ENCODE data around the gene MALAT1.
"Not testable (repeated sequence)": the region's sequence is repeated elsewhere in the genome, so short reads cannot be mapped to it uniquely, and the experiment has no call there.

MALAT1 gene

DNA sequence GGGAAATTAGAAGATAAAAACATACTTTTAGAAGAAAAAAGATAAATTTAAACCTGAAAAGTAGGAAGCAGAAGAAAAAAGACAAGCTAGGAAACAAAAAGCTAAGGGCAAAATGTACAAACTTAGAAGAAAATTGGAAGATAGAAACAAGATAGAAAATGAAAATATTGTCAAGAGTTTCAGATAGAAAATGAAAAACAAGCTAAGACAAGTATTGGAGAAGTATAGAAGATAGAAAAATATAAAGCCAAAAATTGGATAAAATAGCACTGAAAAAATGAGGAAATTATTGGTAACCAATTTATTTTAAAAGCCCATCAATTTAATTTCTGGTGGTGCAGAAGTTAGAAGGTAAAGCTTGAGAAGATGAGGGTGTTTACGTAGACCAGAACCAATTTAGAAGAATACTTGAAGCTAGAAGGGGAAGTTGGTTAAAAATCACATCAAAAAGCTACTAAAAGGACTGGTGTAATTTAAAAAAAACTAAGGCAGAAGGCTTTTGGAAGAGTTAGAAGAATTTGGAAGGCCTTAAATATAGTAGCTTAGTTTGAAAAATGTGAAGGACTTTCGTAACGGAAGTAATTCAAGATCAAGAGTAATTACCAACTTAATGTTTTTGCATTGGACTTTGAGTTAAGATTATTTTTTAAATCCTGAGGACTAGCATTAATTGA, 1.0 kb downstream of the MALAT1 start:
- no peak for DNase-seq

DNA sequence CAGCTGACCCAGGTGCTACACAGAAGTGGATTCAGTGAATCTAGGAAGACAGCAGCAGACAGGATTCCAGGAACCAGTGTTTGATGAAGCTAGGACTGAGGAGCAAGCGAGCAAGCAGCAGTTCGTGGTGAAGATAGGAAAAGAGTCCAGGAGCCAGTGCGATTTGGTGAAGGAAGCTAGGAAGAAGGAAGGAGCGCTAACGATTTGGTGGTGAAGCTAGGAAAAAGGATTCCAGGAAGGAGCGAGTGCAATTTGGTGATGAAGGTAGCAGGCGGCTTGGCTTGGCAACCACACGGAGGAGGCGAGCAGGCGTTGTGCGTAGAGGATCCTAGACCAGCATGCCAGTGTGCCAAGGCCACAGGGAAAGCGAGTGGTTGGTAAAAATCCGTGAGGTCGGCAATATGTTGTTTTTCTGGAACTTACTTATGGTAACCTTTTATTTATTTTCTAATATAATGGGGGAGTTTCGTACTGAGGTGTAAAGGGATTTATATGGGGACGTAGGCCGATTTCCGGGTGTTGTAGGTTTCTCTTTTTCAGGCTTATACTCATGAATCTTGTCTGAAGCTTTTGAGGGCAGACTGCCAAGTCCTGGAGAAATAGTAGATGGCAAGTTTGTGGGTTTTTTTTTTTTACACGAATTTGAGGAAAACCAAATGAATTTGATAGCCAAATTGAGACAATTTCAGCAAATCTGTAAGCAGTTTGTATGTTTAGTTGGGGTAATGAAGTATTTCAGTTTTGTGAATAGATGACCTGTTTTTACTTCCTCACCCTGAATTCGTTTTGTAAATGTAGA, 1.7 kb downstream of the MALAT1 start:
- DNase-seq, result no peak

GRCh38 chr11:65501186-65501471, 2.3 kb downstream of the MALAT1 start:
- no peak for DNase-seq

DNA sequence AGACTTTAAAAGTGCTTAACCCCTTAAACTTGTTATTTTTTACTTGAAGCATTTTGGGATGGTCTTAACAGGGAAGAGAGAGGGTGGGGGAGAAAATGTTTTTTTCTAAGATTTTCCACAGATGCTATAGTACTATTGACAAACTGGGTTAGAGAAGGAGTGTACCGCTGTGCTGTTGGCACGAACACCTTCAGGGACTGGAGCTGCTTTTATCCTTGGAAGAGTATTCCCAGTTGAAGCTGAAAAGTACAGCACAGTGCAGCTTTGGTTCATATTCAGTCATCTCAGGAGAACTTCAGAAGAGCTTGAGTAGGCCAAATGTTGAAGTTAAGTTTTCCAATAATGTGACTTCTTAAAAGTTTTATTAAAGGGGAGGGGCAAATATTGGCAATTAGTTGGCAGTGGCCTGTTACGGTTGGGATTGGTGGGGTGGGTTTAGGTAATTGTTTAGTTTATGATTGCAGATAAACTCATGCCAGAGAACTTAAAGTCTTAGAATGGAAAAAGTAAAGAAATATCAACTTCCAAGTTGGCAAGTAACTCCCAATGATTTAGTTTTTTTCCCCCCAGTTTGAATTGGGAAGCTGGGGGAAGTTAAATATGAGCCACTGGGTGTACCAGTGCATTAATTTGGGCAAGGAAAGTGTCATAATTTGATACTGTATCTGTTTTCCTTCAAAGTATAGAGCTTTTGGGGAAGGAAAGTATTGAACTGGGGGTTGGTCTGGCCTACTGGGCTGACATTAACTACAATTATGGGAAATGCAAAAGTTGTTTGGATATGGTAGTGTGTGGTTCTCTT, 2.8 kb downstream of the MALAT1 start:
- DNase-seq, result no peak

- DNase-seq, result no peak
Observed at GRCh38 chr11:65502274-65502554, 3.4 kb downstream of the MALAT1 start.

DNA sequence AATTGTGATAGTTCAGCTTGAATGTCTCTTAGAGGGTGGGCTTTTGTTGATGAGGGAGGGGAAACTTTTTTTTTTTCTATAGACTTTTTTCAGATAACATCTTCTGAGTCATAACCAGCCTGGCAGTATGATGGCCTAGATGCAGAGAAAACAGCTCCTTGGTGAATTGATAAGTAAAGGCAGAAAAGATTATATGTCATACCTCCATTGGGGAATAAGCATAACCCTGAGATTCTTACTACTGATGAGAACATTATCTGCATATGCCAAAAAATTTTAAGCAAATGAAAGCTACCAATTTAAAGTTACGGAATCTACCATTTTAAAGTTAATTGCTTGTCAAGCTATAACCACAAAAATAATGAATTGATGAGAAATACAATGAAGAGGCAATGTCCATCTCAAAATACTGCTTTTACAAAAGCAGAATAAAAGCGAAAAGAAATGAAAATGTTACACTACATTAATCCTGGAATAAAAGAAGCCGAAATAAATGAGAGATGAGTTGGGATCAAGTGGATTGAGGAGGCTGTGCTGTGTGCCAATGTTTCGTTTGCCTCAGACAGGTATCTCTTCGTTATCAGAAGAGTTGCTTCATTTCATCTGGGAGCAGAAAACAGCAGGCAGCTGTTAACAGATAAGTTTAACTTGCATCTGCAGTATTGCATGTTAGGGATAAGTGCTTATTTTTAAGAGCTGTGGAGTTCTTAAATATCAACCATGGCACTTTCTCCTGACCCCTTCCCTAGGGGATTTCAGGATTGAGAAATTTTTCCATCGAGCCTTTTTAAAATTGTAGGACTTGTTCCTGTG, 3.9 kb downstream of the MALAT1 start:
- DNase-seq, result no peak

DNA sequence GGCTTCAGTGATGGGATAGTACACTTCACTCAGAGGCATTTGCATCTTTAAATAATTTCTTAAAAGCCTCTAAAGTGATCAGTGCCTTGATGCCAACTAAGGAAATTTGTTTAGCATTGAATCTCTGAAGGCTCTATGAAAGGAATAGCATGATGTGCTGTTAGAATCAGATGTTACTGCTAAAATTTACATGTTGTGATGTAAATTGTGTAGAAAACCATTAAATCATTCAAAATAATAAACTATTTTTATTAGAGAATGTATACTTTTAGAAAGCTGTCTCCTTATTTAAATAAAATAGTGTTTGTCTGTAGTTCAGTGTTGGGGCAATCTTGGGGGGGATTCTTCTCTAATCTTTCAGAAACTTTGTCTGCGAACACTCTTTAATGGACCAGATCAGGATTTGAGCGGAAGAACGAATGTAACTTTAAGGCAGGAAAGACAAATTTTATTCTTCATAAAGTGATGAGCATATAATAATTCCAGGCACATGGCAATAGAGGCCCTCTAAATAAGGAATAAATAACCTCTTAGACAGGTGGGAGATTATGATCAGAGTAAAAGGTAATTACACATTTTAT, 4.6 kb downstream of the MALAT1 start:
- no peak for DNase-seq

DNA sequence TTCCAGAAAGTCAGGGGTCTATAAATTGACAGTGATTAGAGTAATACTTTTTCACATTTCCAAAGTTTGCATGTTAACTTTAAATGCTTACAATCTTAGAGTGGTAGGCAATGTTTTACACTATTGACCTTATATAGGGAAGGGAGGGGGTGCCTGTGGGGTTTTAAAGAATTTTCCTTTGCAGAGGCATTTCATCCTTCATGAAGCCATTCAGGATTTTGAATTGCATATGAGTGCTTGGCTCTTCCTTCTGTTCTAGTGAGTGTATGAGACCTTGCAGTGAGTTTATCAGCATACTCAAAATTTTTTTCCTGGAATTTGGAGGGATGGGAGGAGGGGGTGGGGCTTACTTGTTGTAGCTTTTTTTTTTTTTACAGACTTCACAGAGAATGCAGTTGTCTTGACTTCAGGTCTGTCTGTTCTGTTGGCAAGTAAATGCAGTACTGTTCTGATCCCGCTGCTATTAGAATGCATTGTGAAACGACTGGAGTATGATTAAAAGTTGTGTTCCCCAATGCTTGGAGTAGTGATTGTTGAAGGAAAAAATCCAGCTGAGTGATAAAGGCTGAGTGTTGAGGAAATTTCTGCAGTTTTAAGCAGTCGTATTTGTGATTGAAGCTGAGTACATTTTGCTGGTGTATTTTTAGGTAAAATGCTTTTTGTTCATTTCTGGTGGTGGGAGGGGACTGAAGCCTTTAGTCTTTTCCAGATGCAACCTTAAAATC, 5.3 kb downstream of the MALAT1 start:
- no peak for DNase-seq

DNA sequence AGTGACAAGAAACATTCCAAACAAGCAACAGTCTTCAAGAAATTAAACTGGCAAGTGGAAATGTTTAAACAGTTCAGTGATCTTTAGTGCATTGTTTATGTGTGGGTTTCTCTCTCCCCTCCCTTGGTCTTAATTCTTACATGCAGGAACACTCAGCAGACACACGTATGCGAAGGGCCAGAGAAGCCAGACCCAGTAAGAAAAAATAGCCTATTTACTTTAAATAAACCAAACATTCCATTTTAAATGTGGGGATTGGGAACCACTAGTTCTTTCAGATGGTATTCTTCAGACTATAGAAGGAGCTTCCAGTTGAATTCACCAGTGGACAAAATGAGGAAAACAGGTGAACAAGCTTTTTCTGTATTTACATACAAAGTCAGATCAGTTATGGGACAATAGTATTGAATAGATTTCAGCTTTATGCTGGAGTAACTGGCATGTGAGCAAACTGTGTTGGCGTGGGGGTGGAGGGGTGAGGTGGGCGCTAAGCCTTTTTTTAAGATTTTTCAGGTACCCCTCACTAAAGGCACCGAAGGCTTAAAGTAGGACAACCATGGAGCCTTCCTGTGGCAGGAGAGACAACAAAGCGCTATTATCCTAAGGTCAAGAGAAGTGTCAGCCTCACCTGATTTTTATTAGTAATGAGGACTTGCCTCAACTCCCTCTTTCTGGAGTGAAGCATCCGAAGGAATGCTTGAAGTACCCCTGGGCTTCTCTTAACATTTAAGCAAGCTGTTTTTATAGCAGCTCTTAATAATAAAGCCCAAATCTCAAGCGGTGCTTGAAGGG, 6.0 kb downstream of the MALAT1 start:
- DNase-seq, result no peak

GRCh38 chr11:65505466-65506289, 6.8 kb downstream of the MALAT1 start:
- no peak for DNase-seq

- DNase-seq, result no peak
Observed at GRCh38 chr11:65506290-65506771, 7.5 kb downstream of the MALAT1 start.

- peak; percentile 28 for DNase-seq
Observed at GRCh38 chr11:65506772-65507505, 8.1 kb downstream of the MALAT1 start.

DNA sequence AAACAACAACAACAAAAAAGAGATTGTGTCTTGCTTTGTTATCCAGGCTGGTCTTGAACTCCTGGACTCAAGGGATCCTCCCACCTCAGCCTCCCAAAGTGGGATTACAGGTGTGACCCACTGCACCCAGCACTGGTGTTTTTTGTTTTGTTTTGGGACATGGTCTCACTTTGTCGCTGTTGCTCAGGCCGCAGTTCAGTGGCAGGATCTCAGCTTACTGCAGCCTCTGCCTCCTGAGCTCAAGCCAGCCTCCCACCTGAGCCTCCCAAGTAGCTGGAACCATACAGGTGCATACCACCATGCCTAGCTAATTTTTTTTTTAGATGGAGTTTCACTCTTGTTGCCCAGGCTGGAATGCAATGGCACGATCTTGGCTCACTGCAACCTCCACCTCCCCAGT, 13.5 kb downstream of the MALAT1 start:
- DNase-seq, result not testable (repeated sequence)

- no peak for DNase-seq
Observed at GRCh38 chr11:65516135-65516968, 17.5 kb downstream of the MALAT1 start.

GRCh38 chr11:65518941-65519549, 20.2 kb downstream of the MALAT1 start:
- DNase-seq, result not testable (repeated sequence)

- DNase-seq, result not testable (repeated sequence)
Observed at GRCh38 chr11:65521777-65522521, 23.1 kb downstream of the MALAT1 start.
